IMR-90 (cell line): ENCODE results near the gene UTP3.

Source experiments
- BHLHE40 ChIP-seq: fragments of 150-350 bp; IDR thresholded peaks from 2 replicates; pipeline ENCODE4 v1.6.1; 2016; ENCODE audit warnings: mild to moderate bottlenecking, low read depth, low read length
- CEBPB ChIP-seq: IDR thresholded peaks from 2 replicates; pipeline ENCODE4 v1.6.1; 2012; ENCODE audit warnings: low read depth, low read length, improper control_type of control experiment
- CHD1 ChIP-seq: IDR thresholded peaks from 2 replicates; pipeline ENCODE4 v1.6.1; 2012; ENCODE audit warnings: low read depth, low read length, improper control_type of control experiment
- MAFK ChIP-seq: IDR thresholded peaks from 2 replicates; pipeline ENCODE4 v1.6.1; 2012; ENCODE audit warnings: low read depth, low read length, improper control_type of control experiment
- POLR2A ChIP-seq: IDR thresholded peaks from 2 replicates; pipeline ENCODE4 v1.6.1; 2012; ENCODE audit warnings: mild to moderate bottlenecking, low read depth, low read length
- RFX5 ChIP-seq: IDR thresholded peaks from 2 replicates; pipeline ENCODE4 v1.8.0; 2012; ENCODE audit warnings: low read depth, mild to moderate bottlenecking, low read length, moderate library complexity
- SMC3 ChIP-seq: fragments of 150-350 bp; IDR thresholded peaks from 2 replicates; pipeline ENCODE4 v1.6.1; 2016; ENCODE audit warnings: low read depth, mild to moderate bottlenecking, antibody characterized with exemption, low read length, moderate library complexity
- TF ChIP-seq, protein P1 (sequence below): conservative IDR thresholded peaks from 2 replicates; pipeline ENCODE4 v1.5.1; 2012; ENCODE audit warnings: mild to moderate bottlenecking, low read depth, low read length, improper control_type of control experiment

DNA sequence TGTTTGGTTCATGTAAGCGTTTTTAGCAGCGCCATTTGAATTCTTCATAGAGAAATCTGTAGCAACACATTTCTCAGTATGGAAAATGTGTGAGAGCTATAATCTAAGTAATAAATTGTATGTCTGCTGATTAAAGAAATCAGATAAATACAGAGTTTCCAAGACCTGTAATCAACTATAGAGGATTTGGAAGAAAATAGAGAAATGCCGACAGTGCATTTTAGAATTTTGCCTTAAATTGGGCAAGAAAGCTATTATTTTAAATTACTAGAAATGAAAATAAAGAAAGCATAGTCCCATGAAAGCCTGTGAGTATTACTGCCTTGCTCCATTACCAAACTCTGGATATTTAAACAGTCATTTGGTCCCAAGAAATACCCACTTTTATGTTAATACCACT lies 36.1 kb downstream of the UTP3 start:
- TF ChIP-seq, protein P1, sequence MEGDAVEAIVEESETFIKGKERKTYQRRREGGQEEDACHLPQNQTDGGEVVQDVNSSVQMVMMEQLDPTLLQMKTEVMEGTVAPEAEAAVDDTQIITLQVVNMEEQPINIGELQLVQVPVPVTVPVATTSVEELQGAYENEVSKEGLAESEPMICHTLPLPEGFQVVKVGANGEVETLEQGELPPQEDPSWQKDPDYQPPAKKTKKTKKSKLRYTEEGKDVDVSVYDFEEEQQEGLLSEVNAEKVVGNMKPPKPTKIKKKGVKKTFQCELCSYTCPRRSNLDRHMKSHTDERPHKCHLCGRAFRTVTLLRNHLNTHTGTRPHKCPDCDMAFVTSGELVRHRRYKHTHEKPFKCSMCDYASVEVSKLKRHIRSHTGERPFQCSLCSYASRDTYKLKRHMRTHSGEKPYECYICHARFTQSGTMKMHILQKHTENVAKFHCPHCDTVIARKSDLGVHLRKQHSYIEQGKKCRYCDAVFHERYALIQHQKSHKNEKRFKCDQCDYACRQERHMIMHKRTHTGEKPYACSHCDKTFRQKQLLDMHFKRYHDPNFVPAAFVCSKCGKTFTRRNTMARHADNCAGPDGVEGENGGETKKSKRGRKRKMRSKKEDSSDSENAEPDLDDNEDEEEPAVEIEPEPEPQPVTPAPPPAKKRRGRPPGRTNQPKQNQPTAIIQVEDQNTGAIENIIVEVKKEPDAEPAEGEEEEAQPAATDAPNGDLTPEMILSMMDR, result no peak
- no peak for TF ChIP-seq POLR2A
- TF ChIP-seq CHD1, result no peak
- no peak for TF ChIP-seq RFX5
- TF ChIP-seq BHLHE40, result no peak
- peak; percentile 98 for TF ChIP-seq MAFK
- TF ChIP-seq SMC3, result no peak
- no peak for TF ChIP-seq CEBPB
